Upper lobe of left lung (tissue), 4 donors: ENCODE data around the gene LPIN1.

Experiments
- POLR2A ChIP-seq, 4 donors: fragments of 450-650 bp; IDR thresholded peaks; one replicate each; pipeline ENCODE4 v1.5.1; 2016 to 2017; ENCODE audit warnings: antibody characterized with exemption in 4 of 4, mild to moderate bottlenecking in 2 of 4
- POLR2AphosphoS5 ChIP-seq, 2 donors: sonication (generic); formaldehyde crosslinking; IDR thresholded peaks; one replicate each; pipeline ENCODE4 v1.5.1; 2017; ENCODE audit warnings: antibody characterized with exemption in 2 of 2
- TF ChIP-seq, protein P1 (sequence below), 6 experiments: fragments of 450-650 bp in 4 of 6; fragments of 200-600 bp in 2 of 6; sonication (generic) in 2 of 6; IDR thresholded peaks; one replicate each; pipeline ENCODE4 v1.5.1; 2016 to 2019; ENCODE audit warnings: antibody characterized with exemption in 6 of 6

DNA sequence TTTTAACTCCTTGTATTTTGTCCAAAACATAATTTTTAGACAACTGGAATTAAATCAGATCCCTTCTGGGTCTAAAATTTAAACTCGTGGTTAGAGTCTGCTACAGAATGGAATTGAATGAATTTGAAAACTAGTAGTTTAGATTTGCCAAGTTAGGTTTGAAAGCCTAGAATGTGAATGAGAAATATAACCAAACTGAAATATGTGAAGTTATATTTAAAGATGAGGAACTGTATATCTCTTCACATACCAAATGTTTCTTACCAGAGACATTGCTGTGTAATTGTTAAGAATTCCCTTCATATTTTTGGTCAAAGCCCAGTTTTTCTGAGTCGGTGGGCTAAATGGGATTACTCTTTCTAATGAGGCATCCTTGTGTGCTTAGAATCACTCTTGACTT lies 74.2 kb downstream of the LPIN1 start:
- TF ChIP-seq, protein P1, sequence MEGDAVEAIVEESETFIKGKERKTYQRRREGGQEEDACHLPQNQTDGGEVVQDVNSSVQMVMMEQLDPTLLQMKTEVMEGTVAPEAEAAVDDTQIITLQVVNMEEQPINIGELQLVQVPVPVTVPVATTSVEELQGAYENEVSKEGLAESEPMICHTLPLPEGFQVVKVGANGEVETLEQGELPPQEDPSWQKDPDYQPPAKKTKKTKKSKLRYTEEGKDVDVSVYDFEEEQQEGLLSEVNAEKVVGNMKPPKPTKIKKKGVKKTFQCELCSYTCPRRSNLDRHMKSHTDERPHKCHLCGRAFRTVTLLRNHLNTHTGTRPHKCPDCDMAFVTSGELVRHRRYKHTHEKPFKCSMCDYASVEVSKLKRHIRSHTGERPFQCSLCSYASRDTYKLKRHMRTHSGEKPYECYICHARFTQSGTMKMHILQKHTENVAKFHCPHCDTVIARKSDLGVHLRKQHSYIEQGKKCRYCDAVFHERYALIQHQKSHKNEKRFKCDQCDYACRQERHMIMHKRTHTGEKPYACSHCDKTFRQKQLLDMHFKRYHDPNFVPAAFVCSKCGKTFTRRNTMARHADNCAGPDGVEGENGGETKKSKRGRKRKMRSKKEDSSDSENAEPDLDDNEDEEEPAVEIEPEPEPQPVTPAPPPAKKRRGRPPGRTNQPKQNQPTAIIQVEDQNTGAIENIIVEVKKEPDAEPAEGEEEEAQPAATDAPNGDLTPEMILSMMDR (IDR thresholded peaks at IDR 0.05), result no peak
- TF ChIP-seq POLR2A (IDR thresholded peaks at IDR 0.05) (no peak), POLR2AphosphoS5 (IDR thresholded peaks at IDR 0.05) (no peak)
